ENCODE data around the gene NUDCD3.

- no peak for TF ChIP-seq CTCF (IDR thresholded peaks at IDR 0.05 in 8 of 11, conservative IDR thresholded peaks at IDR 0.05 in 3 of 11)
- no peak for TF ChIP-seq POLR2A (IDR thresholded peaks at IDR 0.05)
These were observed 107.8 kb downstream of the NUDCD3 start for GRCh38 chr7:44382459-44383265.
